Daoy (cell line): ENCODE measurements around the gene ZNF571. TPM values are rescaled to one million over a fixed set of nuclear protein-coding genes. Genes with fewer than 3 reads are reported as not detected.

Experiments used
- DNase-seq: peaks from one replicate; pipeline ENCODE4 v3.0.0-alpha.2; 2015; ENCODE audit warnings: low read depth
- total RNA-seq: library from RNA; depleted of rRNA; stranded (reverse); fragments of >200 nt; shearing (Covaris generic); gene quantifications from 2 replicates; pipeline ENCODE4 v1.2.3, GENCODE V29; 2014; rRNA removed

ZNF571 gene
- 0.71 and 1.5 TPM in 2 replicates for total RNA-seq

DNA sequence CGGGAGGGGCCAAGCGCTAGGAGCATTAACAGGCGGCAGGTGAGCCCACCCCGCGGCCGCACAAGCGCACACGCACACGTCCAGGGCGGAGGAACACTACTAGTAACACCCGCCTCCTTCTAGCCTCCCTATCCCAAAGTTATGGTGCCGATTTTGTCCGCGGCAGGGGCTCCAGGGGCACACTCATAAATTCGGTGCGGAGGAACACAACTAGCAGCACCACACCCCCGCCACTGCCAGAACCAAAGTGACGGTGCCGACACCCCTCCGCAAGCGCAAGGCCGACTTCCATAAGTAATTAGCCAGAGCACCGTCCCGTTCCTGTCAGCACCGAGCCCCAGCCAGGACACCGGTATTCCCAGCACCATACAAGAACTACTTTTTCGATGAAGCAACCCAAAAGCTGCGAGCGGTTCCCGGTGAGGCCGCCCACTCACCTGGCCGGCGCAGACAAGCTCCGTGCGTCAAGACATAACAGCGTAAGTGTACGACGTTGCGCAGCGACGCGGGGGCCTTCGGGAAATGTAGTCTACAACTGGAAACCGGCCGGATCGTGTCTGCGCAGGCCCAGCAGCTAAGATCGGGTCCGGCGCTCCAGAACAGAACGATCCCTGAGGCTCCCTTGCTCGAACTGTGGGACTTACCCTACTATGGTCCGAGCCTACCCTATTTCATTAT lies at the start of gene ZNF571, which contains the start of gene ZNF540:
Gene ZNF571, minus strand, starts transcription at position 489 of the 678 bp plus-strand sequence. CDS start 8,116 bp downstream, outside the sequence.
Gene ZNF540, plus strand, starts transcription at position 573 of the 678 bp plus-strand sequence. CDS start 3,572 bp downstream, outside the sequence.
- DNase-seq = peak; percentile 93

DNA sequence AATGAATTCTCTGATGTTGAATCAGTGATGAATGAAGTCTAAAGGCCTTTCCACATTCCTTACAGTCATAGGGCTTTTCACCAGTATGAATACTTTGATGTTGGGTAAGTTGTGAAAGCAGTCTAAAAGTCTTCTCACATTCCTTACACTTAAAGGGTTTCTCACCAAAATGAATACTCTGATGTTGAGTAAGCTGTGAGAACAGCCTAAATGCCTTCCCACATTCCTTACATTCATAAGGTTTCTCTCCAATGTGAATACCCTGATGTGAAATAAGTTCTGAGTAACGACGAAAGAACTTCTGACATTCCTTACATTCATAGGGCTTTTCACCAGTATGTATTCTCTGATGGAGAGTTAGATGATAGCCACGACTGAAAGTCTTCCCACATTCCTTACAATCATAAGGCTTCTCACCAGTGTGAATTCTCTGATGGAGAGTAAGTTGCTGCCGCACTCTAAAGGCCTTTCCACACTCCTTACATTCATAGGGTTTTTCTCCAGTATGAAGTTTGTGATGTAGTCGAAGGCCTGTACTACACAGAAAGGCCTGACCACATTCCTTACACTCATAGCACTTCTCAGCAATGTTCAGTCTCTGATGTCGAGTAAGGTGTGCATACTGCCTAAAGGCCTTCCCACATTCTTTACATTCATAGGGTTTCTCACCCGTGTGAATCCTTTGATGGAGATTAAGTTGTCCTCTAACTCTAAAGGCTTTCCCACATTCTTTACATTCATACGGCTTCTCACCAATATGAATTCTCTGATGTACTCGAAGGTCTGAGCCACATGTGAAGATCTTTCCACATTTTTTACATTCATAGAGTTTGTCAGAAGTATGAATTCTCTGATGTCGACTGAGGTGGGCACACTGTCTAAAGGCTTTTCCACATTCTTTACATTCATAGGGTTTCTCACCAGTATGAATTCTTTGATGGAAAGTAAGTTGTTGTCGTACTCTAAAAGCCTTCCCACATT lies 40.8 kb upstream of the ZNF571 start:
- DNase-seq = no peak

- peak; percentile 45 for DNase-seq
These were observed 390 bp upstream of the ZNF571 start for GRCh38 chr19:37594982-37595382.

DNA sequence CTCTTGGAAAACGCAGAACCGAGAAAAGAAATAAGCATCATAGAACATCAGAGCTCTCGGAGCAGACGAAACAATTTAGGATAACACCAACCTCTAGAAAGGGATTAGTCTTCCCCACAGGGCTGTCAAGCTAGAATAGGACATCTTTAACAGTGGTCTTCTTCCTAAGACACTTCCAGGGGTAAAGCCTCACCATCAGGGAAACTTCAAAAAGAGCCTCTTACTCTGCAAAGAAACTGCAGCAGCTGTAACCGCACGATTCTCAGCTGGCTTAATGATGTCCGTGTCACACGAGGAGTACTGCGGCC lies 642 bp downstream of the ZNF571 start:
- no peak for DNase-seq

DNA sequence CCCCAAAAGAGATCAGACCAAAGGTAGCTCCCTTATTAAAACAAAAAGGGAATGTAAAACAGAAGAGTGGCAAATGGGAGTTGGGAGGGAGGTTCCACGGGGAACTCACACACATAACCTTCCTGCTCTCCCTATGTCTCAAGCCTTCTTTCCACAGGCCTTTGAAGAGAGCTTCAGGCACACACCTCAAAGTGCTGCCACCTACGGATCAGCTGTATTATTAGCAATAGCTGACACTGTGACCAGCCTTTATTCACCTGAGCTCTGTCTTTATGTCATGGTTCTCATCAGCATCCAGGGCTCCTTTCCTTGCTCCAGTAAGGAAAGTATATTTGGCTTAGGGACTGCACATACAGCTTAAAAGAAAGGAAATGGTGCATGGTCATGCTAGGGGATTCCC lies 11.3 kb downstream of the ZNF571 start:
- no peak for DNase-seq

DNA sequence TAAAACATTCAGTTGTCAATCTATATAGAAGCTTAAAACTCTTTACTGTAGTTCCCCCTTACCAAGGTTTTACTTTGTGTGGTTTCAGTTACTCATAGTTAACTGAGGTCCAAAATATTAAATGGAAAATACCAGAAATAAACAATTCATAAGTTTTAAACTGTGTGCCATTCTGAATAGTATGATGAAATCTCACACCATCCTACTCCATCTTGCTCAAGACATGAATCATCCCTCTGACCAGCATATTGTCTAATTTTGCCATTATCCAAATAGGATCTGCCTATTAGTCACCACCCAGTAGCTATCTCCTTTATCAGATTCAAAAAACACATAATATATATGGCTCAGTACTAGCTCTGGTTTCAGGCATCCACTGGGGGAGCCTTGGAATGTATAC lies 22.4 kb downstream of the ZNF571 start:
- no peak for DNase-seq

DNA sequence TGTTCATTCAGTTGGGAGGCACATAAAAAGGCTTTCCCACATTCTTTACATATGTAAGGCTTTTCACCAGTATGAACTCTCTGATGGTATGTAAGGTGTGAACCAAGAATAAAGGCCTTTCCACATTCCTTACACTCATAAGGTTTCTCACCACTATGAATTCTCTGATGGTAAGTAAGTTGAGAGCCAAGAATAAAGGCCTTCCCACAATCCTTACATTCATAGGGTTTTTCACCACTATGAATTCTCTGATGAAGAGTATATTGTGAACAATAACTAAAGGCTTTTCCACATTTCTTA lies 29.3 kb downstream of the ZNF571 start:
- DNase-seq = no peak

GRCh38 chr19:37564624-37565369 lies 29.8 kb downstream of the ZNF571 start:
- no peak for DNase-seq

GRCh38 chr19:37563518-37563917 lies 31.1 kb downstream of the ZNF571 start:
- DNase-seq = no peak

GRCh38 chr19:37551129-37551993 lies 43.2 kb downstream of the ZNF571 start:
- no peak for DNase-seq

DNA sequence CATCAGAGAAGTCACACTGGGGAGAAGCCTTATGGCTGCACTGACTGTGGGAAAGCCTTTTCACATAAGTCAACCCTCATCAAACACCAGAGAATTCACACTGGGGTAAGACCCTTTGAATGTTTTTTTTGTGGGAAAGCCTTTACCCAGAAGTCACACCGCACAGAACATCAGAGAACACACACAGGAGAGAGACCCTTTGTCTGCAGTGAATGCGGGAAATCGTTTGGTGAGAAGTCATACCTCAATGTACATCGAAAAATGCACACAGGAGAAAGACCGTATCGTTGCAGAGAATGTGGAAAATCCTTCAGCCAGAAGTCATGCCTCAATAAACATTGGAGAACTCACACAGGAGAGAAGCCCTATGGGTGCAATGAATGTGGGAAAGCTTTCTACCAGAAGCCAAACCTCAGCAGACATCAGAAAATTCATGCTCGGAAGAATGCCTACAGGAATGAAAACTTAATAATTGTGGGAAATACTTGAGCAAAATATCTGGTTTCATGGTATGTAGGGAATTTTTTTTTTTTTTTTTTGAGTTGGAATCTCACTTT lies 57.1 kb downstream of the ZNF571 start:
- DNase-seq = no peak

DNA sequence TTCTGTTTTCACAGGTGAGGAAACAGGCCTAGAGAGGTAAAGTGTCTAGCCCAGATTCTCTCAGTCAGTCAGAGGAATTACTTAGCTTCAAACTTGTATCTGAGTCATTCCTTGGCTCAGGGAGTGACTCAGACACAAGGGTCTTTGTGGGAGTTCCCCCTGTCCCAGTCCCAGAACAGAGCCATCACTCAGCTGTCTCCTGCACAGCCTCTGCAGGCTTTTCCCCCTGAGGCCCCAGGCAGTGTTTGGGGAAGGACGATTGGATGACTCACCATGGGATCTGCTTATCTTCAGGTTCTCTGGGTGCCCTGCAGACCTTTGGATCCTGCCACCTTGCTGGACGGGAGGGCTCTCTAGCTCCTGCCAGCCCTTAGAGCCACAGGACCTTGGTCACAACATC lies 74.7 kb downstream of the ZNF571 start:
- peak; percentile 83 for DNase-seq

Other genes with a start within 250 kb of the ZNF571 start
- 1.8 and 3.7 TPM in 2 replicates for gene ZNF527, start 223.7 kb downstream of the ZNF571 start, total RNA-seq
- gene ZNF569, start 127.3 kb downstream of the ZNF571 start, total RNA-seq = 7.0 and 9.2 TPM in 2 replicates
- 6.6 and 7.3 TPM in 2 replicates for gene ZNF570, start 125.4 kb downstream of the ZNF571 start, total RNA-seq
- 3.1 and 4.5 TPM in 2 replicates for gene ZNF793, start 87.9 kb downstream of the ZNF571 start, total RNA-seq
- gene ZNF540, start 84 bp upstream of the ZNF571 start, total RNA-seq = not detected in 2 replicates
- 6.8 and 7.9 TPM in 2 replicates for gene ZFP30, start 60.7 kb upstream of the ZNF571 start, total RNA-seq
- 1.6 and 2.2 TPM in 2 replicates for gene ZNF607, start 125.0 kb upstream of the ZNF571 start, total RNA-seq
- 3.9 and 4.6 TPM in 2 replicates for gene ZNF573, start 184.8 kb upstream of the ZNF571 start, total RNA-seq